ENCODE data around the gene DIP2A. TPM values are rescaled to one million over a fixed set of nuclear protein-coding genes. Genes with fewer than 3 reads are reported as not detected.

Gene DIP2A
- total RNA-seq, 1 donor from 2014 or later: 27.9 TPM

- Mint-ChIP-seq H3K4me1 (ENCODE audit: low read depth) (peaks cover 3% of the 10 kb centered on the region), H3K27me3 (ENCODE audit: low read depth) (no peaks in the 10 kb centered on the region), H3K4me3 (ENCODE audit: unreplicated experiment) (no peak overlapping the region), H3K9me3 (ENCODE audit: low read depth) (peaks cover 4% of the 10 kb centered on the region), H3K27ac (ENCODE audit: unreplicated experiment) (no peak overlapping the region), H3K36me3 (ENCODE audit: low read depth) (peaks cover 35% of the 10 kb centered on the region)
- no peak for TF ChIP-seq CTCF (IDR thresholded peaks at IDR 0.05)
- no peak for DNase-seq (ENCODE audit: low spot score)
Measured at GRCh38 chr21:46567348-46567747, 108.7 kb downstream of the DIP2A start.

- Mint-ChIP-seq H3K9me3 (ENCODE audit: low read depth) (peaks cover 8% of the 10 kb centered on the region), H3K27me3 (ENCODE audit: low read depth) (no peaks in the 10 kb centered on the region)
Measured at GRCh38 chr21:46568562-46568961, 109.9 kb downstream of the DIP2A start.

GRCh38 chr21:46569081-46569480 lies 110.4 kb downstream of the DIP2A start:
- peaks cover 3% of the 10 kb centered on the region for H3K4me1 Mint-ChIP-seq (ENCODE audit: low read depth)
- H3K4me3 Mint-ChIP-seq (ENCODE audit: unreplicated experiment): no peak overlapping the region
- no peak for TF ChIP-seq CTCF (IDR thresholded peaks at IDR 0.05)
- no peak overlapping the region for H3K27ac Mint-ChIP-seq (ENCODE audit: unreplicated experiment)
- DNase-seq (ENCODE audit: low spot score): no peak
- H3K36me3 Mint-ChIP-seq (ENCODE audit: low read depth): peaks cover 43% of the 10 kb centered on the region
- no peaks in the 10 kb centered on the region for H3K27me3 Mint-ChIP-seq (ENCODE audit: low read depth)
- H3K9me3 Mint-ChIP-seq (ENCODE audit: low read depth): peaks cover 13% of the 10 kb centered on the region

More at GRCh38 chr21:46568562-46568961, 109.9 kb downstream of the DIP2A start:
- Mint-ChIP-seq H3K4me3 (ENCODE audit: unreplicated experiment) (no peak overlapping the region), H3K36me3 (ENCODE audit: low read depth) (peaks cover 38% of the 10 kb centered on the region), H3K27ac (ENCODE audit: unreplicated experiment) (no peak overlapping the region), H3K4me1 (ENCODE audit: low read depth) (peaks cover 3% of the 10 kb centered on the region)
- TF ChIP-seq CTCF (IDR thresholded peaks at IDR 0.05): no peak
- DNase-seq (ENCODE audit: low spot score): no peak

- TF ChIP-seq CTCF (IDR thresholded peaks at IDR 0.05): no peak
- Mint-ChIP-seq H3K36me3 (ENCODE audit: low read depth) (peaks cover 43% of the 10 kb centered on the region), H3K4me1 (ENCODE audit: low read depth) (peaks cover 3% of the 10 kb centered on the region), H3K9me3 (ENCODE audit: low read depth) (peaks cover 13% of the 10 kb centered on the region), H3K4me3 (ENCODE audit: unreplicated experiment) (no peak overlapping the region), H3K27ac (ENCODE audit: unreplicated experiment) (no peak overlapping the region), H3K27me3 (ENCODE audit: low read depth) (no peaks in the 10 kb centered on the region)
- no peak for DNase-seq (ENCODE audit: low spot score)
Measured at GRCh38 chr21:46570119-46570518, 111.4 kb downstream of the DIP2A start.

GRCh38 chr21:46570631-46571030 lies 111.9 kb downstream of the DIP2A start:
- no peak for TF ChIP-seq CTCF (IDR thresholded peaks at IDR 0.05)
- DNase-seq (ENCODE audit: low spot score): no peak
- peaks cover 45% of the 10 kb centered on the region for H3K36me3 Mint-ChIP-seq (ENCODE audit: low read depth)

More at GRCh38 chr21:46570631-46571030, 111.9 kb downstream of the DIP2A start:
- Mint-ChIP-seq H3K9me3 (ENCODE audit: low read depth) (peaks cover 16% of the 10 kb centered on the region), H3K4me1 (ENCODE audit: low read depth) (peaks cover 3% of the 10 kb centered on the region), H3K27me3 (ENCODE audit: low read depth) (no peaks in the 10 kb centered on the region), H3K4me3 (ENCODE audit: unreplicated experiment) (no peak overlapping the region), H3K27ac (ENCODE audit: unreplicated experiment) (no peak overlapping the region)

Measured in chondrocyte (in vitro differentiated cells).